Activated CD4-positive, alpha-beta T cell treated with anti-CD3 and anti-CD28 coated beads for 24 hours (primary cell): ENCODE measurements around the gene PRMT1.
A peak's percentile ranks its signal among the peaks of the same experiment; 100 is the strongest.
"Not testable (repeated sequence)": the region's sequence is repeated elsewhere in the genome, so short reads cannot be mapped to it uniquely, and the experiment has no call there.

Source experiments
- DNase-seq, 2 donors: peaks; one replicate each; pipeline ENCODE4 v3.0.0-alpha.2; 2020; ENCODE audit warnings: low read depth in 2 of 2

The PRMT1 gene

GRCh38 chr19:49677231-49677900, at the start of gene PRMT1:
Gene PRMT1, plus strand, starts transcription at chr19:49677271. Its CDS starts 10 bp downstream, at chr19:49677281.
- peak in 1 of 2 donors; percentile 30 for DNase-seq

DNA sequence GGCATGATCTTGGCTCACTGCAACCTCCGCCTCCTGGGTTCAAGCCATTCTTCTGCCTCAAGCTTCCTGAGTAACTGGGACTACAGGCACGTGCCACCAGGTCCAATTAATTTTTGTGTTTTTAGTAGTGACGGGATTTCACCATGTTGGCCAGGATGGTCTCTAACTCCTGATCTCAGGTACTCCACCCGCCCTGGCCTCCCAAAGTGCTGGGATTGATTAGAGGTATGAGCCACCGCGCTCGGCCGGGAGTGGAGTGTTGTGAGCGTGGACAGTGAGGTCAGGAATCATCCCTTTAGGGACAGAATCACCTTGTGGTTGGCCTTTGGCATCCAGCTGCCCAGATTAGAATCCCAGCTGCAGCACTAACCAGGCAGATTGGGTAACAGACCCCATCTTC, 47.4 kb upstream of the PRMT1 start:
- no peak for DNase-seq

DNA sequence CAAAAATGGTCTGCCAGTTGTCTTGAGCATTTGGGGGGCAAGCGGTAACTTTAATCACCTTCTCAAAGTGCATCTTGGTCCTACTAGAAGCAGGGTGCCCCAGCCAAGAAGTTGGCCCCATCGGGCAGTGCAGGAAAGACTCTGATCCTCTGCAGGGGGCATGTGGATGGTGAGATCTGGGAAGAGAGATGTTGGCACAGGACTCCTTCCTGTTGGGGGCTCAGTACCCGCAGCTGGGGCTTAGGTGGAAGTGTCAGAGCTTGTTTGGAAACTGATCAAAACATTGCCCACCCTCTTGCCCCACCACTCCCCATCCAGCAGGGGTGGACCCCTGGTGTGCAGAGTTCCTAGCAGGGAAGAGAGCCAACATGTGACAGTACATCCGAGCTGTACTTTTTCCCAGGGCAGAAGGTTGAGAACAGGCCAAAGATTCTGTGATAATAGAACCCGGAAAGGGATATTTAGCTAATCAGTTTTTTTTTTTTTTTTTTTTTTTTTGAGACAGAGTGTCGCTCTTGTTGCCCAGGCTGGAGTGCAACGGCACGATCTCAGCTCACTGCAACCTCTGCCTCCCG, 46.0 kb upstream of the PRMT1 start:
- DNase-seq: no peak

DNA sequence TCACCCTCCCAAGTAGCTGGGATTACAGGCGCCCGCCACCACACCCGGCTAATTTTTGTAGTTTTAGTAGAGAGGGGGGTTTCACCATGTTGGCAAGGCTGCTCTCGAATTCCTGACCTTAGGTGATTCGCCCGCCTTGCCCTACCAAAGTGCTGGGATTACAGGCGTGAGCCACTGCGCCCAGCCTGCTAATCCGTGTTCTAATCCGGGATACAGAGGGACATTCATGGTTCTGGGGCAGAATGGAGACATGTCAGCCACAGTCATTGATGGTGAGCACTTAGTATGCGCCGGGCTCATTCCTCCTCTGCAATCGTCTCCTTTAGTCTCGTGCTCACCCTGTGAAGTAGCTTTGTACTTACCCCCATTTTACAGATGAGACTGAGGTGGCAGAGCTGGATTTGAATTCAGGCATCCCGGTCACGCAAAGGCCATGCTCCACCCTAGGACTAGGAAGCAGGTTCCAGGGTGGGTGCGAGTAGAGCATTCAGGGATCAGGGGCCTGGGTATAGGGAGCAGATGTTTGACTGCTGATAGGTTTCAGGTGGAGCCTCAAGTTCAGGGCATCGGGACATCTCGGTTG, 45.4 kb upstream of the PRMT1 start:
- no peak for DNase-seq

- no peak for DNase-seq
These were observed 44.5 kb upstream of the PRMT1 start for GRCh38 chr19:49632576-49632975.

DNA sequence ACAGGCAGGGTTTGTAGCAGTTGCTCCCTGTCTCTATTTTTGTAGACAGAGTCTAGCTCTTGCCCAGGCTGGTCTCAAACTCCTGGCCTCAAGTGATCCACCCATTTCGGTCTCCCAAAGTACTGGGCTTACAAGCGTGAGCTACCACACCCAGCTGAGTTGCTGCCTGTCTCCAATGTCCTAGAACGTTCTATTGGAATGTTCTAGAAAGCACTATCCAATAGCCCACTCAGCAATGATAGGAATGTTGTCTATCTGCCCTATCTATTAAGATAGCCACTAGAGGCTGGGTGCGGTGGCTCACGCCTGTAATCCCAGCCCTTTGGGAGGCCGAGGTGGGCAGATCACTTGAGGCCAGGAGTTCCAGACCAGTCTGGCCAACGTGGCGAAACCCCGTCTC, 43.8 kb upstream of the PRMT1 start:
- not testable (repeated sequence) for DNase-seq

DNA sequence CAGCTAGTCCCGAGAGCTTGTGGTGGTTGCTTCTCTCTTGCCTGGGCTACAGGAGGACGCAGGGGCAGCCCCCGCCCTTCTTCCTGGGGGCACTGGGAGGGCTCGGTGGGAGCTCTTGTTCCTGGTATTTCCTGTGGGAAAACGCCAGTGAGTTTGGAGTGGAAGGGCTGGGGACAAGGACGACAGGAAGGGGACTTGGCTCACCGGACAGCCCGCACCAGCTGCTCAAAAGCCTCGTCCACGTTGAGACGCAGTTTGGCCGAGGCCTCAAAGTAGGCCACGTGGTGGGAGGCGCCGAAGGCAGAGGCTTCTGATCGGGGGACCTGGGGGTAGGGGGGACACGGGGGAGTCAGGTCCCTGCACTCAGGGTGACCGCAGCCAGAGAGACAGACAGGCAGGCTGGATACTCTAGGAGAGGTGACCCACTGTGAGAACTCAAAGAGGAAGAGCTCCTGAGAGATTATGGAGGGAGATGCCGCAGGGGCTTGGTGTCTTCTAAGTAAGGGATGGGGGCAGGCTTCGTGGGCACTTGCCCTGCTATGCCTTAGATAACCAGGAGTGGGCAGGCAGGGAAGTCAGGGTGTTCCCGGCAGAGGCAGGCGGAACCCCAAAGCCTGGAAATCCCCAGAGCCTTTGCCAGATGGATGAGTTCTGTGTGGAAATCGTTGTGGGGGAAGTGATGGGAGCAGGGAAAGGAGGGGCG, 41.4 kb upstream of the PRMT1 start:
- no peak for DNase-seq

DNA sequence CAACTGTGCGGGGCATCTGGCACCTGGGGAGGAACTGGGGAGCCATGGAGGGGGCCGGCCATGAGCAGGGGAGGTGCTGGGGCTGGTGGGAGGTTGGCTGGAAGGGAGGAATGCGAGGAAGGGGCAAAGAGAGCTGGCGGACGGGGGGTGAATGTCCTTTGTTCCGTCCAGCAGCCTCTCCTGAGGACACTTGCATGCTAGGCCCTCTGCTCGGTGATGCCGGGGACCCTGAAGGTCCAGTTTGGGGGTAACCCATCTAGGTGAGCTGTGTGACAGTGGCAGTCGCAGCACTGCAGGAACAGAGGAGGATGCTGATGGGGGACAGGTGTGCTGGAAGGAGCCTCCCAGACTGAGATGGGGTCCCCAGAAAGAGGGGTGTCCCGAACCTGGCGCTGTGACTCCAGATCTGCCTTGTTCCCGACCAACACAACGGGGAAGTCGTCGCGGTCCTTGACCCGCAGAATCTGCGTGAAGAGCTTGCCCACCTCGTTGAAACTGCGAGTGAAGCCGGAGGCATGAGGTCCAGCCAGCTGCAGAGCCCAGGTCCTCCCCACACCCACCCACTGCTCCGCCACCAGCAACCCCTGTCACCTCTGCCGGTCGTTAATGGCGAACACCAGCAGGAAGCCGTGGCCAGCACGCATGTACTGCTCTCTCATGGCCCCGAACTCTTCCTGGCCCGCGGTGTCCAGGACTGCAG, 40.7 kb upstream of the PRMT1 start:
- DNase-seq: no peak

DNA sequence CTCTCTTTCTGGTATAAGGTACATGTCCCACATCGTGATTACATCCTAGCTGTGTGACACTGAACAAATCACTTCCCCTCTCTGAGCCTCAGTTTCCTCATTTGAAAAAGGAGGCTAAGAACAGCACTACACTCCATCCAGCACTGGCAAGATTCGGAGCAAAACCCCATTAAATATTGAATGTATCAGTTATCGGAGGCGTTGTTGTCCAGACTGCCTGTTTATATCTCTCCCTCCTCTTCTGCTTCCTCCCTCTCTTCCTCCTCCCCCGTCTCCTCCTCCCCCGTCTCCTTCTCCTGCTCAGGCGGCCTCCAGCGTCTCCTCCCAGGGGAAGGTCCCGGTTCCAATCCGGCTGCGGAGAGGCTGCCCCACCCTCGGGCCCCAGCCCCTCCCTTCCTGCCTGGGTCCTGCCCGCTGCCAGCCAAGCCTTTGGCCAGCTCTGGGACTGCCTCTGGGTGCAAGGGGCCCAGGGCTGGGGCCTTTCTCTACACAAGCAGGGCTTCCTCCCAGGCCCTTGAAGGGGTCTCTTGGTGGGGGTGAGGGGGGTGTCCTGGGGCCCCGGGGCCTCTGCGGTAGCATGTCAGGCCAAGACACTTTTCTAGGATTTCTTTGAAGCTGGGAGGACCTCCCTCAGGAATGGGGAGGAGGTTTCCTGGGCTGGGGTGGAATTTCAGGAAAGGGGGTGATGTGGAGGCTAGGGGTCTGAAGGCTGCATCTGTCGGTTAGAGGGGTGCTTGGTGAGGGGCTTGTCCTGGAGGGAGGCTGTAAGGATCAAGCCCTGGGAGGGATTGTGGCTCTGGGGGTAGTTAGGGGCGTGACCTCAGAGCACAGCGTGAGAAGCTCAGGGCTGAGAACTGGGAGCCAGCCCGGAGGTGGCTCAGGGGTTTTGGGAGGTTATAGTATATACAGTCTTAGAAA, 39.0 kb upstream of the PRMT1 start:
- no peak for DNase-seq

- DNase-seq: no peak
These were observed 37.5 kb upstream of the PRMT1 start for GRCh38 chr19:49639401-49640112.

GRCh38 chr19:49640113-49640898, 36.8 kb upstream of the PRMT1 start, which contains the start of gene RRAS:
Gene RRAS, minus strand, starts transcription at chr19:49640143. Its CDS starts 45 bp downstream, at chr19:49640098.
- peak; percentile 100 for DNase-seq

DNA sequence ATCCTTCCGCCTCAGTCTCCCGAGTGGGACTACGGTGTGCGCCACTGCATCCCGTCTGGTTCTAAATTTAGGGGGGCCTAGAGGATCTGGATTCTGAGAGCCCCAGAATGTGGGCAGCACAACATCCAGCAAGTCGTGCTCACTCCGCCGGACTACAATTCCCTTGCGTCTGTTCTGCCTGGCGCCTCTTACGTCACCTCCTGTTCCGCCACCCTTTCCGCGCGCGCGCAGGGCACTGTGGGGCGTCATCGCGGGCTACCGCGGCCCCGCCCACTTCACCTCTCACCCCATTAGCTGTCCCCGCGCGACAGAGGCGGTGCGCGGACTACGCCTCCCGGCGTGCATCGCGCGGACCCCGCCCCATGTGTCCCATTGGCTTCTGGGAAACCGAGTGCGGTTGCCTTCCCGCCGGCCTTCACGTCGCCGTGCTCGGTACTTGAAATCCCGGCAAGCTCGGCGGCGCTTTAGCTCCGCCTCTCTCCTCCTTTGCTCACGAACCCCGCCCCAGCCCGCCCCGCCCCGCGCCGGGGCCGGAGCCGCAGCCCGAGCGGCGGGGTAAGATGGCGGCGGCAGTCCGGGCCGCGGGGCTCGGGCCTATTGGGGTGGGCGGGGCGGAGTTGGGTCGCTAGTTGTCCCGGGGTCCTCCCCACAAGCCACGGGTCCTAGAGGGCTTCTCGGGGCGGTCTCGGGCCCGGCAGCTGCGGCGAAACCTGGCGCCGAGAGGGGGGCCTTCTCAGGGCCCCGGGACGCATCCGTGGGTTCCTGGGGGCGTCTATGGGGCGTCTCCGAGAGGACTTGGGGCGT, 35.2 kb upstream of the PRMT1 start, which contains the start of gene SCAF1:
Gene SCAF1, plus strand, starts transcription at position 522 of the 804 bp plus-strand sequence. CDS start 2,818 bp downstream, outside the sequence.
- DNase-seq: peak; percentile 98

GRCh38 chr19:49642492-49643035, 34.5 kb upstream of the PRMT1 start:
- no peak for DNase-seq

DNA sequence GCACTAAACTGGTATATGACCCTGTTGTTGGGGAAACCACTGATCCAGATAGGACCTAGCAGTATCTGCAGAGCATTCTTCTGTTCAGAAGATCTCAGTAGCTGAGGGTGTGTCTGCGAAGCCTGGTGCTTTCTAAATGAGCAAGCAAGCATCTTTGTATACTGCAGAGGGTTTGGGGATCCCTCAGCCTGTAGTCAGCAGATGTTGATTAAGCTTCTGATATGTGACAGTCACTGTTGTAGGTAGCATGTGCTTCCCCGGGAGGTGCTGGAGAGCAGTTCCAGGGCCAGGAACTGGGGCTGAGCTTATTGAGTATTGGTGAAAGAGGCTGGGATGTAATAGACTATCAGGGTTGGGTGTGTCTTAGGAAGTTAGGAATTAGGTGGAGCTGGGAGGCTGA, 33.6 kb upstream of the PRMT1 start:
- no peak for DNase-seq

DNA sequence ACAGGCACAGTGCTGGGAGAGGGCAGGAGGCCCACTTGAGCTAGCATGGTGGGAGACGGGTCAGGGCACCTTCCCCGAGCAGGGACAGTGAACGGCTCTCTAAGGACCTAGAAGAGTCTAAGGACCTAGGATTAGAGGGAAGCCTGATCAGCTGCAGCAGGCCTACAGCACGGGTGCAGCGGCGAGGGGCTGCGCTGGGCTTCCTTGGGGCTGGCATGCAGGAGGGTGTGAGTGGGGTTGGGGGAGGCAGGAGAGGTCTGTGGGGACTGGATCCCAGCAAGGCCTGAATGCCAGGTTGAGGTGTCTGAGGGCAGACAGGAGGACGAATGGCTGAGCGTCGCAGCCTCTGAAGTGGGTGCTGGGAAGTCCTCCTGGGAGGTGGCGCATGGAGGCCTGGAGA, 31.5 kb upstream of the PRMT1 start:
- DNase-seq: no peak

GRCh38 chr19:49645995-49646394, 31.1 kb upstream of the PRMT1 start:
- DNase-seq: no peak

- DNase-seq: no peak
These were observed 30.5 kb upstream of the PRMT1 start for GRCh38 chr19:49646586-49646985.
